ENCODE measurements around the gene ISL2.
A peak's percentile ranks its signal among the peaks of the same experiment; 100 is the strongest.

ISL2 gene

DNA sequence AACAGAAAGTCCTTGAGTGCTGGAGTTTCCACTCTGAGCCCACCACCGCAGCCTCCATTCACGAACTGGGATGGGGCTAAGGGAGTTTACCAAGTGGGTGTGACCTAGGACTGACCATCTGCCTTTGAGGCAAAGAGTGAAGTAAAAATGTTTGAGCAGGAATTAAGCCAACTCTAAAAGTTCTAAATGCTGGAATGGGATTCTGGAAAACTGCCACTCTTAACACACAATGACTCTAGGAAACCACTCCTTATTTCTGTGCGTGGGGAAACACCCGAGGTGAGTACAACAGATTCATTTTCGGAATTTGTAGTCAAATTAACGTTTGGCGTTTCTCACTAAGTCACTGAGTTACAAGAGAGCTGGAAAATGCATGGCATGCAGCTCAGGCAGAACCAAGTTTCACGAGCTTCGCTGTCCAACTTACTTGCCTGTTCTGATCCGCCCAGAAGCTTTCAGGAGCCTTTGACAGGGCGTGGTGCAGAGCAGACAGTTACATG lies 31.6 kb downstream of the ISL2 start:
- peak; percentile 20 for DNase-seq (ENCODE audit: low read depth, low spot score)

DNA sequence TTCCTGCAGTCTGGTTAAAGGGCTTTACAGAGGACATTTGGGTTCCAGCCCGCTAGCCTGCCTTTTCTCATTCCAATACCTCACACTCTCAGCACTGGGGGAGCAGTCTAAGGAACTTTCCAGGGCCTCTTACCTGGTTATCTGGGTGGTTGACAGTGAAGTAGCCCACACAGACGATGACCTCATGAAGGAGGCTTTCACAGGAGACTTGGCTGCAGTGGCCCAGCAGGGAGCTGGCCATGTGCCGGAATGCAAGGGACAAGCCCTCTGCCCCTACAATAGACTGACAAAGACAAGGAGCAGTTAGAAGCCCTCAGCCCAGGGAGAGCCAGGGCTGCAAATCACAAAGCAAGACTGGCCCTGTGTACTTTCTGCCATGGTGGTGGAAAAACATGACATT lies 39.5 kb downstream of the ISL2 start:
- peak; percentile 84 for DNase-seq (ENCODE audit: low read depth, low spot score)

DNA sequence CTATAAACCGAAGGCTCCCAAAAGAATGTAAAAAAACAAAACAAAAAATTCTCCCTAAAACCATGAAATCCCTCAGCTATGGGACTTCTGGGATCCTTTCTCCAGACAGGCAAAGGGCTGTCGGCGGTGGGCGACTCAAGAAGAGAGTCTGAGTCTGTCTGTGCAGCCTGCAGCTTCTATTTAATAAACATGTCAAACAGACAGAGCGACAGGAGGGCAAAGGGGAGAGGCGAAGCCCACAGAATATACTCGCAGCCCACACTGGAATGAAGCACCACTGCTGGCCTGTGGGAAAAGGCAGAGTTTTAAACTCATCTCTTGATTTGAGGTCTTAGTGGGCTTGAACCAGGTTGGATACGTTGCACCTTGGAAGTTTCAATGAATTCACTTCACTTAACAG lies 40.2 kb downstream of the ISL2 start:
- peak; percentile 7 for DNase-seq (ENCODE audit: low read depth, low spot score)

DNA sequence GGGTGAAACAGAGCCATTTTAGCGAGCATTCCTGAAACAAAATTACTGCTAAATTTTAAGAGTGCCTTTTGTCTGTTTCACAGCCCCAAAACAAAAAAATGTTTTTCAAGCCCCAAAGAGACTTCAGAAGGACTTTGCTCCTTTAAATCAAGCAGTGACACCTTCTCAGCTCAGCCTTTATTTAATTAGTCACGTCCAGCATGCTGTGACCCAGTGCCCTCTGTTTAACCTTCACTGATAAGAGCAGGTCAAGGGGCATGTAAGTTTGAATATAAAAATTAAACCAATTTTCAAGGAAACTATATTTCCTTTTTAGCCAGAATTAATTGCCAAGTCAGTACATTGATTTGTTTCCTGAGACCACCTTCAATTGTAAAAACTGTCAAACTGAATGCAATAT lies 40.6 kb downstream of the ISL2 start:
- DNase-seq (ENCODE audit: low read depth, low spot score) = no peak

DNA sequence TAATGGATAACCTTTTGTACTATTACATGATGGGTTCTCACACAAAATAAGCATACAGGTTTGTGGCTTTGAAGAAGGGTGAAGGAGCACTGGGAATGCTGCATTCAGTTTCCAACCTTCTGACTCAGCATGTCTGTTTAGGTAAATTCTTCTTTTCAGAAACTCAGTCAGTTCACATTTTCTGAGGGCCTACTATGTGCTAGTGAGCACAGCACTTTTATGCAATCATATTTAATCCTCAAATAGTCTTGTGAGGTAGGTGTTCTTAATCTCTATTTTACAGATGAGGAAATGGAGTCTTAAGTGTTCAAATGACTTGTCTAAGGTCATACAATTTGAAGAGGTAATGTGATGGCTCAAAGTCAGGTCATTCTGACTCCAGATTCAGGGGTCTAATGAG lies 41.2 kb downstream of the ISL2 start:
- no peak for DNase-seq (ENCODE audit: low read depth, low spot score)

DNA sequence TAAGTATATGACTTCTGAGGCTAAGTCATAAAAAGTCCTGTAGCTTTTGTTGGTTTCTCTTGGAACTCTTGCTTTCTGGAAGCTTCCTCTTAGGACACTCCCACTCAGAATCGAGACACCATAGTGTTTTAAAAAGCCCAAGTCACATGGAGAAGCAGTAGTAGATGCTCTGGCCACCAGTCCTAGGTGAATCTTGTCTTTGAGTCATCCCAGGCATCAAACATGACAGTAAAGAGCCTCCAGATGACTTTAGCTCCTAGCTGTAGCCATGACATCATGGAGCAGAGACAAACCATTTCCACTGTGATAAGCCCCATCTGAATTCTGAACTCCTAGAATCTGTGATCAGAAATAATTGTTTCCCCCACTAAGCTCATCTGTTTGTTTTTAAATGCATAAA lies 42.1 kb downstream of the ISL2 start:
- no peak for DNase-seq (ENCODE audit: low read depth, low spot score)

DNA sequence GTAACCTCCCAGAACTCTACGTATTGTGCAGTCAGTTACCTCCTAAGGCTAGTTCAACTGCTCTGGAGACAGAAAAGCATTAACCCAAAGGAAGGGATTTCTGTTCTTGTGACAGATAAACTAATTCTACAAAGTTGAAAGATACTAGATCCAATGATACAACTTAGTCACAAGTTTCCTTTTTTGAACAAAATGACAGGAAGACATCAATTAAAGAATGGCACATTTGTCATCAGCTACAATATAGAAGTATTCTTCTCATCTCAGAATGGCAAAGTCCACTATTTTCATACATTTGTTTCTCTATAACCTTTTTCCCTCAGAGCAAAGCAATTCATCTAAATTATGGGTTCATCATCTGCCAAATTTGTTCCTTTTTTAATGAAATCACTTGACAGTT lies 43.7 kb downstream of the ISL2 start:
- DNase-seq (ENCODE audit: low read depth, low spot score) = no peak

DNA sequence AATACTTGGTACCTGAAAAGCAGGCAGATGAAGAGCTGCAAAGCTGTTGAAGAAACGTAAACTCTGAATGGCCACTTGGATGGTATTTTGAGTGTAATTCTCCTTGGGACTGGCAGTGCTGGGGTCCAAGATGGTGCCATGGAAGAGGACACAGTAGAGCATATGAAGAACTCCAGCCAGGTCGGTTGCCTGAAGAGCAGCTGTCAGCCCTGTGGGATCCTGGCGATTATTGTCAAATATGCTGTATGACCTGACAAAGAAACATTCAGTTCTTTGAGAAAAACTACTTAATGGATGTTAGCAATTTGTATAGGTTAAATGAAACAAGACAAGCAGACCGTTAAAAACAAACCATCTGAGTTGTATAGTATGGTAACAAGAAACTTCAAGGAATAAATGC lies 44.8 kb downstream of the ISL2 start:
- DNase-seq (ENCODE audit: low read depth, low spot score) = no peak

DNA sequence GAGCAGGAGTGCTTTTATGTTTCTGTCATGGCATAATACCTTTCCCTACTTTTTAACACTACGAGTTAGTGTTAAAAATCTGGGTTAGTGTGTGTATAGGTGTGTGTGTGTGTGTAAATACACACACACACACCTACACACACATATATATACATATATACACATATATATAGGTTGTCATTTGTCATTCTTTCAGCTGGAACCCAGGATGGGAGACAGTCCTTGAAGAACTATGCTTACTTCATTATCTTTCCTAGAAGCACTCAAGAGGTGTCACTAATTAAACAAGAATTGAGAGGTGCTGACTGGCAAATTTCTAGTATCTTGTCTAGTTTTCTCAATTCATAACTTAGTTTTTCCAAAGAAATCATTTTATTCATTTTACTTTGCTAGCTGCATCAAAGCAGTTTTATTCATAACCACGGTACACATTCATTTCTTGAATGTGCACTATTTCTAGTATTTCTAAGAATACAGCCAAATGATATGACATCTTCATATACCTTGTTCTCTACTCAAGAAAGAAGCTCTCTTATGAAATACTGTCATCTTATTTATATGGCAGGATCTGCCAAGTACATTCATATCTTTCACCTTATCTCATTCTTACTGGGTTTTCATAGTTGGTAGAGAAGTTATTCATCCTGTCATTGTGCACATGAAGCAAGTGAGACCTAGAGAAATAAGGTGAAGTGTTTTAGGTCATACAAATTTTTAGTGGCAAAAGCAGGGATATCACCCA lies 46.6 kb downstream of the ISL2 start:
- DNase-seq (ENCODE audit: low read depth, low spot score) = no peak

DNA sequence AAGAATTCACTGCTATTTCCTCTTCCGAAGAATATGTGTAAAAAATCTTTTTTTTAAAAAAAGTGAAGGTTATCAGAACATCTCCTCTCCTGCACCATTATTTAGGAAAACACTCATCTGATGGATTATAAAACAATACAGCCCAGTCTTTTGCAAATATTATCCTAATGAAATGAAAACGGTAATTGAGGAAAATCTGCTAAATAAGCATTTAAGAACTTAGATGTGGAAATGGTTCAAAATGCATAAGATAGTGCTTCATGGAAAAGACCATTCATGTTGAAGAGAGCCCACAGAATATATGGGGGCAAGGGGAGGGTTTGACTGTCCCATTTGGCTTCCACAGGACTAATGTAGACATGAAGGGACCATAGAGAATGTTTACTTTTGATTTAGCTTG lies 47.8 kb downstream of the ISL2 start:
- DNase-seq (ENCODE audit: low read depth, low spot score) = no peak

DNA sequence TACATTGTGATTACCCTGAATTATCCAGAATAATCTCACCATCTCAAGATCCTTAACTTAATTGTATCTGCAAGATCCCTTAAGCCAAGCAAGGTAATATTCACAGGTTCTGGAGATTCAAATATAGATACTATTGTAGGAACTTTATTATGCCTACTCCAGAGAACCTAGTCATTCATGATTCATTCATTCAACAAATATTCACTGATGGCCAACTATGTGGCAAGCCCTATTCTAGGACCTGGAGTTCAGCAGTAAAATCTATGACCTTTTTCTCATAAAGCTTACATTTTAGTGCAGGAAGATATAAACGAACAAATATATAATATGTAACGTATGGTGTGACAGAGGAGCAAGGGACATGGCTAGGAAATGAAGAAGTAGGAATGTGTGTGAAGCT lies 49.6 kb downstream of the ISL2 start:
- no peak for DNase-seq (ENCODE audit: low read depth, low spot score)

DNA sequence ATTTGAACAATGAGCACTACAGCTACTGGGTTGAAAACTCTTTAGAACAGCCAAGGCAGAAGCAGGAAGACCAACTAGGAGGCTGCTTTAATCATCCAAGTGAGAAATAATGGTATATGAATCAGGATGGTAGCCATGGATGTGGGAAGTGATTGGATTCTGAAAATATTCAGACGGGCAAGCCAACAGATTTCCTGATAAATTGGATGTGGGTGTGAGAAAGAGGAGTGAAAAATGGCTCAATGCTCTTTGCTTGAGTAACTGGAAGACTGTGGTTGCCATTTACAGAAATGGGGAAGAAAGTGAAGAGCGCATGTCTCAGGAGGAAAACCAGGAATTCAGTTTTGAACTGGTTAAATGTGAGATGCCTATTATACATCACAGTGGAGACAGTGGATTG lies 50.4 kb downstream of the ISL2 start:
- DNase-seq (ENCODE audit: low read depth, low spot score) = no peak

DNA sequence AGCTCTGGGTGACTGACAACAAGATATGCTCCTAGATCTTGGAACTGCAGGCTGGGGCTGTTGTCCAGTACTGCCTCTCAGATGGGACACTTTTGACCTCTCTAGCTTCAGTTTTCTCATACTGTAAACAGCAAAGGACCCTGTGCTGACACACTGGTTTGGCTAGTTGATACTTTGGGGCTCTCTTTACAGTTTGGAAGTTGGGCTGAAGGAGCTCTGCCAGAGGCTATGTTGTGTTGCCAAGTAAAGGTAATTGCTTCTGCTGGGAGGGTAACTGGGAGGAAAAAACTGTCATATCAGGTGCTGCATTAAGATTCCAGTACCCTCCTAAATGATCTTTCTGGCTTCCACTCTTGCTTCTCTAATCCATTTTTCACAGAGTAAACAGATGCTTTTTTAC lies 54.0 kb downstream of the ISL2 start:
- DNase-seq (ENCODE audit: low read depth, low spot score) = peak; percentile 26

DNA sequence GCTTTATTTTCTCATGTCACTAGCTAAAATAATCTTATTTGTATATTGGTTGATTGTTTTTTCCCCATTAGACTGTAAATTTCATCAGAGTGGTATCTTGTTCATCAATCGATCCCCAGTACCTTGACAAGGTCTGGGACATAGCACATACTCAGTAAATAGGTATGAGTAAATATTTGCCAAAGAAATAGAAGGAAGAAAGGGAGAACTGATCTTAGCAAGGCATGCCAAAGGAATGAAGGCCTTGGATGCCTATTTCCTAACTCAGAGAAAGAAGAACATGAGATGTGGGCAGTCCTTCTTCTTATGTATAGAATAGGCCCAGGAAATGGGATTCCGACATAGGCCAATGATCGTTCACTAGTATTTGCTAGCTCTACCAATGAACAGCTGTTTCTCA lies 54.7 kb downstream of the ISL2 start:
- no peak for DNase-seq (ENCODE audit: low read depth, low spot score)

DNA sequence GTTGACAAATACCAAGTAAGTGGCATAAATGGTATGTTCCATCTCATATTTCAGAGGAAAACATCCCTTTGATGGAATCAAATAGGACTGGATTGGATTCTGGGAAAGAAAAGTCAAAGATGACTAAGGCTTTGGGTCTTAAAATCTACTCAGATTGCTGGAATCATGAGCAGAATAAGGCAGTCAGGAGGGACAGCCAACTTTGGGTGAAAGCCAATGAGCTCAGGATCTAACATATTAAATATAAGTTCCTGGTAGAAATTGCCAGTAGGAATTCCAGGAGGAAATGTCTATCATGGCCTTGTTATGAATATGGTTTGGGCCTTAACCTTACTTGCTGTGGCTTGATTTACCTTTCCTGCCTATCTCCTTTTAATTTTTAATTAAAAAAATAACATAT lies 55.3 kb downstream of the ISL2 start:
- no peak for DNase-seq (ENCODE audit: low read depth, low spot score)

Data from ELF-1 (cell line).